ENCODE results near the gene GPR137C. TPM values are rescaled to one million over a fixed set of nuclear protein-coding genes. Genes with fewer than 3 reads are reported as not detected.
A peak's percentile ranks its signal among the peaks of the same experiment; 100 is the strongest.
"Not testable (repeated sequence)": the region's sequence is repeated elsewhere in the genome, so short reads cannot be mapped to it uniquely, and the experiment has no call there.

GPR137C gene
- total RNA-seq, 1 experiment from 2014 or later, result 4.1 TPM

GRCh38 chr14:52550661-52551060, 2.0 kb upstream of the GPR137C start:
- H3K9me3 ChIP-seq (replicated peaks), result no peaks in the 10 kb centered on the region
- peaks cover 9% of the 10 kb centered on the region for H3K4me1 ChIP-seq (replicated peaks)
- no peak overlapping the region for H3K4me3 ChIP-seq
- no peaks in the 10 kb centered on the region for H3K27me3 ChIP-seq (replicated peaks)
- no peaks in the 10 kb centered on the region for H3K36me3 ChIP-seq
- H3K27ac ChIP-seq, result no peak overlapping the region
- no peak for DNase-seq (ENCODE audit: low read depth in 1 of 2, low spot score in 2 of 2)

DNA sequence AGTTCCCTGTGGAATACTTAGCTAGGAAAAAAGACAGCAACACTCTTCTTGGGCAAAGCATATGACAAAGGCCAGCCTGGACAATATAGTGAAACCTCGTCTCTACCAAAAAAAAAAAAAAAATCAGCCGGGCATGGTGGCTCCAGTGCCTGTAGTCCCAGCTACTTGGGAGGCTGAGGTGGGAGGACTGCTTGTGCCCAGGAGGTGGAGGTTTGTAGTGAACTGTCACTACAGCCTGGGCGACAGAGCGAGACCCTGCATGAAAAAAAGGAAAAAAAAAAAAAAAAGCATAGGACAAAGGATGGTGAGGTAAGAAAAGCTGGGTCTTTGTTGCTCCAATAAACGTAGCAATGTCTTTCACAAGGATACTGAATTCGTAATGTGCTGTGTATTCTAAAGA, 1.4 kb upstream of the GPR137C start:
- no peaks in the 10 kb centered on the region for H3K27me3 ChIP-seq (replicated peaks)
- H3K27ac ChIP-seq, result no peak overlapping the region
- peaks cover 9% of the 10 kb centered on the region for H3K4me1 ChIP-seq (replicated peaks)
- no peak for DNase-seq (ENCODE audit: low read depth in 1 of 2, low spot score in 2 of 2)
- no peak overlapping the region for H3K4me3 ChIP-seq
- H3K36me3 ChIP-seq, result no peaks in the 10 kb centered on the region
- H3K9me3 ChIP-seq (replicated peaks), result no peaks in the 10 kb centered on the region

DNA sequence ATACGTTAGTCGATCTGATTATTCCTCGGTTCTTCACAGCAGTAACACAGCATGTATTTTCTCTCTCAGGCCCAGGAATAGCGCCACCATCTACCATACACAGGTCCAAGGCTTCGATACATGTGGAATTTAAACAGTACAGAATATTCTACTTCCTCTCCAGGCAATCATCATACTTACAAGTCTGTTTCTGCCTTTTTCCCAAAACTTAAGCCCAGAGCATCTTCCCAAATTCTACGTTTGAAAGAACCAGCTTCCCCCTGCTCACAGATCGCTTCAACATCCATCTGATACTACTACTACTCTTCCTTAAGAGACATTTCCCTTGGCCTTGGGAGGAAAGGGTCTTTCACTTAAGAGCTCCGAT, 957 bp upstream of the GPR137C start:
- Histone ChIP-seq H3K4me3 (peak overlapping the region; percentile 59), H3K9me3 (replicated peaks) (no peaks in the 10 kb centered on the region)

GRCh38 chr14:52553002-52553670, 500 bp downstream of the GPR137C start:
- peaks cover 9% of the 10 kb centered on the region for H3K4me1 ChIP-seq (replicated peaks)
- H3K27me3 ChIP-seq (replicated peaks), result no peaks in the 10 kb centered on the region
- H3K9me3 ChIP-seq (replicated peaks), result no peaks in the 10 kb centered on the region
- no peaks in the 10 kb centered on the region for H3K36me3 ChIP-seq
- peak overlapping the region; percentile 17; the same call in 1 of the 2 replicates for H3K27ac ChIP-seq
- H3K4me3 ChIP-seq, result peak overlapping the region; percentile 59
- peak in 1 of 2 experiments; percentile 34 for DNase-seq (ENCODE audit: low read depth in 1 of 2, low spot score in 2 of 2)

More for the DNA sequence above, 957 bp upstream of the GPR137C start:
- H3K27ac ChIP-seq, result no peak overlapping the region
- no peaks in the 10 kb centered on the region for H3K27me3 ChIP-seq (replicated peaks)
- H3K4me1 ChIP-seq (replicated peaks), result peaks cover 9% of the 10 kb centered on the region
- peak in 1 of 2 experiments; percentile 21 for DNase-seq (ENCODE audit: low read depth in 1 of 2, low spot score in 2 of 2)
- no peaks in the 10 kb centered on the region for H3K36me3 ChIP-seq

GRCh38 chr14:52553671-52554575, 1.3 kb downstream of the GPR137C start:
- Histone ChIP-seq H3K27ac (peak overlapping the region; percentile 17; the same call in 1 of the 2 replicates), H3K4me1 (replicated peaks) (peaks cover 9% of the 10 kb centered on the region)

GRCh38 chr14:52558688-52559087, 6.1 kb downstream of the GPR137C start:
- Histone ChIP-seq H3K27ac (no peak overlapping the region), H3K27me3 (replicated peaks) (no peaks in the 10 kb centered on the region), H3K4me3 (no peak overlapping the region), H3K9me3 (replicated peaks) (no peaks in the 10 kb centered on the region), H3K36me3 (no peaks in the 10 kb centered on the region), H3K4me1 (replicated peaks) (peaks cover 15% of the 10 kb centered on the region)
- no peak for DNase-seq (ENCODE audit: low read depth in 1 of 2, low spot score in 2 of 2)

More at GRCh38 chr14:52553671-52554575, 1.3 kb downstream of the GPR137C start:
- H3K36me3 ChIP-seq, result no peaks in the 10 kb centered on the region
- no peaks in the 10 kb centered on the region for H3K27me3 ChIP-seq (replicated peaks)
- no peaks in the 10 kb centered on the region for H3K9me3 ChIP-seq (replicated peaks)
- peak; percentile 62 to 88 for DNase-seq (ENCODE audit: low read depth in 1 of 2, low spot score in 2 of 2)
- H3K4me3 ChIP-seq, result peak overlapping the region; percentile 59

DNA sequence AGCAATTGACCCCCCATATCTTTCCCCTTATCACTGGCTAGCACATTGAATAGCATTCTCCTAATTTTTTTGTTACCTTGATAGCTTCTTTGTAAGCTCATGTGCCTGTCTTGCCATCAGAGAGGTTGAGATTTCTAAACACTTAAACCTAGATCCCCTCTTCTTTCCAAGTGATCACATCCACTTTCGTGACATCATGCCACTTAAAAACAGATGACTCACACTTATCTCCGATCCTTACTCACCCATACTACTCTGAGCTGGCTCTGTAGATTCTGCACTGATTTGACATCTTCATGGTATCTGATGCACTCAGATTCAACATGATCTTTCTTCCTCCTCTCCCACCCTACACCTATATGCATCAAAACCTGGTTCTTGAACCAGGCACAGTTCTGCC, 10.5 kb downstream of the GPR137C start:
- Histone ChIP-seq H3K4me3 (no peak overlapping the region), H3K36me3 (no peaks in the 10 kb centered on the region), H3K9me3 (replicated peaks) (no peaks in the 10 kb centered on the region), H3K27ac (no peak overlapping the region), H3K4me1 (replicated peaks) (peaks cover 8% of the 10 kb centered on the region), H3K27me3 (replicated peaks) (no peaks in the 10 kb centered on the region)
- DNase-seq (ENCODE audit: low read depth in 1 of 2, low spot score in 2 of 2), result peak in 1 of 2 experiments; percentile 19

DNA sequence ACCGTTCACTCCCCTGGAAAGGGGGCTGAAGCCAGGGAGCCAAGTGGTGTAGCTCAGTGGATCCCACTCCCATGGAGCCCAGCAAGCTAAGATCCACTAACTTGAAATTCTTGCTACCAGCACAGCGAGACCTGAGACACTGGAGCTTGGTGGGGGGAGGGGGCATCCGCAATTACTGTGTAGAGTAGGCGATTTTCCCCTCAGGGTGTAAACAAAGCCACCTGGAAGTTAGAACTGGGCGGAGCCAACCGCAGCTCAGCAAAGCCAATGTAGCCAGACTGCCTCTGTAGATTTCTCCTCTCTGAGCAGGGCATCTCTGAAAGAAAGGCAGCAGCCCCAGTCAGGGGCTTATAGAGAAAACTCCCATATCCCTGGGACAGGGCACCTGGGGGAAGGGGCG, 15.8 kb downstream of the GPR137C start:
- not testable (repeated sequence) for DNase-seq (ENCODE audit: low read depth in 1 of 2, low spot score in 2 of 2); H3K27ac ChIP-seq; H3K4me1 ChIP-seq (replicated peaks); H3K36me3 ChIP-seq; H3K27me3 ChIP-seq (replicated peaks); H3K4me3 ChIP-seq; H3K9me3 ChIP-seq (replicated peaks)

- Histone ChIP-seq H3K27me3 (replicated peaks) (no peaks in the 10 kb centered on the region), H3K4me1 (replicated peaks) (no peaks in the 10 kb centered on the region), H3K4me3 (no peak overlapping the region), H3K9me3 (replicated peaks) (no peaks in the 10 kb centered on the region; the same call in 1 of the 2 replicates), H3K36me3 (no peaks in the 10 kb centered on the region), H3K27ac (no peak overlapping the region)
- DNase-seq (ENCODE audit: low read depth in 1 of 2, low spot score in 2 of 2), result no peak
These were observed 23.2 kb downstream of the GPR137C start for GRCh38 chr14:52575858-52576257.

DNA sequence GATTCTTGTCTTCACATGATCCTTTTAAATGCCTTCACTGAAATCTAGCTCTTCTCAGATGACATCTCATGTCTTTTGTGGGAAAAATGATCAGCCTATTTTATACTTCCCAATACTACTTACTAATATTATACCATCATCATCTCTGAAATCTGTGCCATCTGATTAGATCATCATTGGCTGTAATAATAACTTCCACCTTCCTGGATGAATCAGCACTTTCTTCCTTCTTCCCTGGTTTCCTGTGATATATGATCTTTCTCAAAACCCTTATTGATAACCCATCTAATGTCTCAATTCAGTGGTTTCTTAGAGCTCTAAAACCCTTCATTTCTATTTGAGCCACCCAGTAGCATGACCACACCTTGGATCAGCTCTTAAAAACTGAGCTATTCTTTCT, 30.9 kb downstream of the GPR137C start:
- Histone ChIP-seq H3K4me3 (no peak overlapping the region), H3K36me3 (no peaks in the 10 kb centered on the region), H3K27ac (no peak overlapping the region), H3K4me1 (replicated peaks) (no peaks in the 10 kb centered on the region), H3K27me3 (replicated peaks) (no peaks in the 10 kb centered on the region), H3K9me3 (replicated peaks) (no peaks in the 10 kb centered on the region)
- no peak for DNase-seq (ENCODE audit: low read depth in 1 of 2, low spot score in 2 of 2)

GRCh38 chr14:52589646-52590045, 37.0 kb downstream of the GPR137C start:
- no peak overlapping the region for H3K27ac ChIP-seq
- H3K9me3 ChIP-seq (replicated peaks), result no peaks in the 10 kb centered on the region
- no peaks in the 10 kb centered on the region for H3K36me3 ChIP-seq
- H3K4me3 ChIP-seq, result no peak overlapping the region
- DNase-seq (ENCODE audit: low read depth in 1 of 2, low spot score in 2 of 2), result no peak
- no peaks in the 10 kb centered on the region for H3K4me1 ChIP-seq (replicated peaks)
- no peaks in the 10 kb centered on the region for H3K27me3 ChIP-seq (replicated peaks)

DNA sequence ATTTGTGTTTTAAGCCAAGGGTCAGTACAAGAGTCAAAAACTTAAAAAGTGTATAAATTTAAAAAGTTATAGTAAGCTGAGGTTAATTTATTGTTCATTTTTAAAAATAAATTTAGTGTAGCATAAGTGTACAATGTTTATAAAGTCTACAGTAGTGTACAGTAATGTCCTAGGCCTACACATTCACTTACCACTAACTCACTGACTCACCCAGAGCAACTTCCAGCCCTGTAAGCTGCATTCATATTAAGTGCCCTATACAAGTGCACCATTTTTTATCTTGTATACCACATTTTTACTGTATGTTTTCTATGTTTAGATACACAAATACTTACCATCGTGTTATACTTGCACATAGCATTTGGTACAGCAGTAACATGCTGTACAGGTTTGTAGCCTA, 37.7 kb downstream of the GPR137C start:
- no peak for DNase-seq (ENCODE audit: low read depth in 1 of 2, low spot score in 2 of 2)
- Histone ChIP-seq H3K27me3 (replicated peaks) (no peaks in the 10 kb centered on the region), H3K36me3 (no peaks in the 10 kb centered on the region), H3K27ac (no peak overlapping the region), H3K4me3 (no peak overlapping the region), H3K9me3 (replicated peaks) (no peaks in the 10 kb centered on the region), H3K4me1 (replicated peaks) (no peaks in the 10 kb centered on the region)

DNA sequence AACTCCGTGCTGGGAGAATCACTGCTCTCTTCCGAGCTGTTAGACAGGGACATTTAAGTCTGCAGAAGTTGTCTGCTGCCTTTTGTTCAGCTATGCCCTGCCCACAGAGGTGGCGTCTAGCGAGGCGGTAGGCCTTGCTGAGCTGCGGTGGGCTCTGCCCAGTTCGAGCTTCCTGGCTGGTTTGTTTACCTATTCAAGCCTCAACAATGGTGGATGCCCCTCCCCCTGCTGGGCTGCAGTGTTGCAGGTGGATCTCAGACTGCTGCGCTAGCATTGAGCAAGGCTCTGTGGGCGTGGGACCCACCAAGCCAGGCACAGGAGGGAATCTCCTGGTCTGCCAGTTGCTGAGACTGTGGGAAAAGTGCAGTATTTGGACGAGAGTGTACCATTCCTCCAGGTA, 43.7 kb downstream of the GPR137C start:
- no peaks in the 10 kb centered on the region for H3K9me3 ChIP-seq (replicated peaks)
- no peaks in the 10 kb centered on the region for H3K27me3 ChIP-seq (replicated peaks)
- H3K4me1 ChIP-seq (replicated peaks), result no peaks in the 10 kb centered on the region
- H3K27ac ChIP-seq, result no peak overlapping the region
- no peaks in the 10 kb centered on the region for H3K36me3 ChIP-seq
- no peak for DNase-seq (ENCODE audit: low read depth in 1 of 2, low spot score in 2 of 2)
- H3K4me3 ChIP-seq, result no peak overlapping the region

GRCh38 chr14:52596861-52597260, 44.2 kb downstream of the GPR137C start:
- DNase-seq (ENCODE audit: low read depth in 1 of 2, low spot score in 2 of 2), result no peak
- Histone ChIP-seq H3K9me3 (replicated peaks) (no peaks in the 10 kb centered on the region), H3K27me3 (replicated peaks) (no peaks in the 10 kb centered on the region), H3K36me3 (no peaks in the 10 kb centered on the region), H3K27ac (no peak overlapping the region), H3K4me1 (replicated peaks) (no peaks in the 10 kb centered on the region), H3K4me3 (no peak overlapping the region)

Data from SJSA1 (cell line).